Fibroblast of lung (primary cell): Measurements from ENCODE around the gene R3HCC1L. TPM values are rescaled to one million over a fixed set of nuclear protein-coding genes. Genes with fewer than 3 reads are reported as not detected.
A peak's percentile ranks its signal among the peaks of the same experiment; 100 is the strongest.

ENCODE experiments used
- DNase-seq, 2 donors: peaks; one replicate each; pipeline versions ENCODE4 v3.0.0 to v3.0.0-alpha.2; 2010; ENCODE audit warnings: low read depth in 2 of 2
- H2AFZ ChIP-seq: 2 replicates; pipeline ENCODE4 v1.5.1; 2012; ENCODE audit warnings: low read length, control low read depth, inconsistent platforms
- H3K27ac ChIP-seq: 2 replicates; pipeline ENCODE4 v1.5.1; 2011; ENCODE audit warnings: low read length, control low read depth; ENCODE audit not compliant: insufficient read depth
- H3K27me3 ChIP-seq: 2 replicates; pipeline ENCODE4 v1.5.1; 2011; ENCODE audit warnings: mild to moderate bottlenecking, low read length; ENCODE audit not compliant: control insufficient read depth, insufficient read depth
- H3K36me3 ChIP-seq: 2 replicates; pipeline ENCODE4 v1.5.1; 2011; ENCODE audit warnings: low read length; ENCODE audit not compliant: control insufficient read depth, insufficient read depth
- H3K4me1 ChIP-seq: 2 replicates; pipeline ENCODE4 v1.5.1; 2011; ENCODE audit warnings: low read length; ENCODE audit not compliant: control insufficient read depth, insufficient read depth; ENCODE audit errors: extremely low read depth
- H3K4me2 ChIP-seq: 2 replicates; pipeline ENCODE4 v1.5.1; 2011; ENCODE audit warnings: low read length, control low read depth; ENCODE audit not compliant: insufficient read depth; ENCODE audit errors: extremely low read depth
- H3K4me3 ChIP-seq, 4 experiments: fragments of 200-600 bp in 1 of 4; sonication (generic) in 1 of 4; replicated peaks in 1 of 4; 2 replicates each; pipeline ENCODE4 v1.5.1; 2011 to 2016; ENCODE audit warnings: low read length in 4 of 4, low read depth in 3 of 4, mild to moderate bottlenecking in 3 of 4, control low read depth in 2 of 4, inconsistent platforms in 1 of 4, mixed read lengths in 1 of 4; ENCODE audit not compliant: insufficient read depth in 1 of 4; ENCODE audit errors: control extremely low read depth in 1 of 4
- H3K79me2 ChIP-seq: 2 replicates; pipeline ENCODE4 v1.5.1; 2012; ENCODE audit warnings: mild to moderate bottlenecking, low read length, inconsistent platforms; ENCODE audit not compliant: control insufficient read depth, insufficient read depth
- H3K9ac ChIP-seq: 2 replicates; pipeline ENCODE4 v1.5.1; 2011; ENCODE audit warnings: mild to moderate bottlenecking, low read length, control low read depth; ENCODE audit not compliant: insufficient read depth
- H3K9me3 ChIP-seq: 2 replicates; pipeline ENCODE4 v1.5.1; 2012; ENCODE audit warnings: low read depth, low read length; ENCODE audit not compliant: control insufficient read depth, insufficient read depth
- H4K20me1 ChIP-seq: 2 replicates; pipeline ENCODE4 v1.5.1; 2011; ENCODE audit warnings: low read length; ENCODE audit not compliant: control insufficient read depth, insufficient read depth; ENCODE audit errors: extremely low read depth
- EZH2 ChIP-seq: IDR thresholded peaks from 2 replicates; pipeline ENCODE4 v1.5.1; 2012; ENCODE audit warnings: low read length, control low read depth, mild to moderate bottlenecking; ENCODE audit errors: missing control alignments
- polyA plus RNA-seq, 2 donors: library from polyadenylated mRNA; depleted of rRNA in 1 of 2; stranded (reverse) in 1 of 2; unstranded in 1 of 2; fragments of >200 nt; gene quantifications; 2 replicates each; pipeline ENCODE4 v1.2.1, GENCODE V29; 2011 to 2012; ENCODE audit warnings: missing spikeins in 1 of 2
- total RNA-seq: library from RNA; depleted of rRNA; stranded (reverse); fragments of >200 nt; gene quantifications from 2 replicates; pipeline ENCODE4 v1.2.1, GENCODE V29; 2014
- TF ChIP-seq, protein P1 (sequence below), 2 donors: IDR thresholded peaks in 1 of 2; conservative IDR thresholded peaks in 1 of 2; 1 replicate in 1 of 2; 2 replicates in 1 of 2; pipeline ENCODE4 v1.5.1; 2011 to 2012; ENCODE audit warnings: low read length in 2 of 2, control low read depth in 1 of 2, inconsistent platforms in 1 of 2, low read depth in 1 of 2, mild to moderate bottlenecking in 1 of 2

Gene R3HCC1L
- total and polyA plus RNA-seq, 2 donors (not counting 1 experiment from before 2014, with no cell fraction given), result 11.1 to 19.5 TPM

GRCh38 chr10:98287321-98287720, 152.9 kb downstream of the R3HCC1L start:
- Histone ChIP-seq H3K27me3 (peaks cover 26% of the 10 kb centered on the region), H3K4me1 (no peaks in the 10 kb centered on the region), H3K36me3 (no peaks in the 10 kb centered on the region), H3K4me2 (no peak overlapping the region), H3K9me3 (no peaks in the 10 kb centered on the region), H3K27ac (no peak overlapping the region), H3K4me3 (no peak overlapping the region), H3K79me2 (no peaks in the 10 kb centered on the region), H2AFZ (no peak overlapping the region), H3K9ac (no peak overlapping the region), H4K20me1 (no peaks in the 10 kb centered on the region)
- no peak for TF ChIP-seq EZH2
- TF ChIP-seq, protein P1, sequence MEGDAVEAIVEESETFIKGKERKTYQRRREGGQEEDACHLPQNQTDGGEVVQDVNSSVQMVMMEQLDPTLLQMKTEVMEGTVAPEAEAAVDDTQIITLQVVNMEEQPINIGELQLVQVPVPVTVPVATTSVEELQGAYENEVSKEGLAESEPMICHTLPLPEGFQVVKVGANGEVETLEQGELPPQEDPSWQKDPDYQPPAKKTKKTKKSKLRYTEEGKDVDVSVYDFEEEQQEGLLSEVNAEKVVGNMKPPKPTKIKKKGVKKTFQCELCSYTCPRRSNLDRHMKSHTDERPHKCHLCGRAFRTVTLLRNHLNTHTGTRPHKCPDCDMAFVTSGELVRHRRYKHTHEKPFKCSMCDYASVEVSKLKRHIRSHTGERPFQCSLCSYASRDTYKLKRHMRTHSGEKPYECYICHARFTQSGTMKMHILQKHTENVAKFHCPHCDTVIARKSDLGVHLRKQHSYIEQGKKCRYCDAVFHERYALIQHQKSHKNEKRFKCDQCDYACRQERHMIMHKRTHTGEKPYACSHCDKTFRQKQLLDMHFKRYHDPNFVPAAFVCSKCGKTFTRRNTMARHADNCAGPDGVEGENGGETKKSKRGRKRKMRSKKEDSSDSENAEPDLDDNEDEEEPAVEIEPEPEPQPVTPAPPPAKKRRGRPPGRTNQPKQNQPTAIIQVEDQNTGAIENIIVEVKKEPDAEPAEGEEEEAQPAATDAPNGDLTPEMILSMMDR (conservative IDR thresholded peaks at IDR 0.05 in 1 of 2, IDR thresholded peaks at IDR 0.05 in 1 of 2; ENCODE audit: low read depth in 1 of 2, low read length in 2 of 2), result no peak
- DNase-seq, result no peak

- no peak for DNase-seq
- Histone ChIP-seq H3K9me3 (no peaks in the 10 kb centered on the region), H3K4me2 (no peak overlapping the region), H3K79me2 (no peaks in the 10 kb centered on the region), H3K36me3 (no peaks in the 10 kb centered on the region), H3K27me3 (peaks cover 20% of the 10 kb centered on the region), H2AFZ (no peak overlapping the region), H3K27ac (no peak overlapping the region), H3K4me1 (peaks cover 5% of the 10 kb centered on the region), H4K20me1 (no peaks in the 10 kb centered on the region), H3K9ac (no peak overlapping the region), H3K4me3 (no peak overlapping the region)
- TF ChIP-seq, protein P1 (conservative IDR thresholded peaks at IDR 0.05 in 1 of 2, IDR thresholded peaks at IDR 0.05 in 1 of 2; ENCODE audit: low read depth in 1 of 2, low read length in 2 of 2), result no peak
- no peak for TF ChIP-seq EZH2
These were observed 155.3 kb downstream of the R3HCC1L start for GRCh38 chr10:98289802-98290209.

DNA sequence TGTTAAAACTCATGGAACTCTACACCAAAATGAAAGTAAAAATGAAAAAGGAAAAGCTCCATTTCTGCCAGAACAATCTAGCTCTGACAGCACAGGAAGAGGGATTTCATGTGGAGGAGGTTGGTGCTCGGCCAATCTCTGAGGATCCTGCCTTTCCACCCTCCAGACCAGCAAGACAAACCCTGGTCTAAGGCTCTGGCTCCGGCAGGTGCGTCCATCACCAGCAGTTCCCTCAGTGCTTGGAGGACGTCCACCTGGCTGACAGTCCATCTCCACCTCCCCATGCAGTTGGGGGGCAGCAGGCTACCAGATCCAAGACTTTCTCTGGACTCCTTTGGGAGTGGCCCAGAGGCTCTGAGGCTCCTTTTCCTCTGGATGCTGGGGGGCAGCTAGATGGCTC, 158.5 kb downstream of the R3HCC1L start:
- H3K79me2 ChIP-seq, result no peaks in the 10 kb centered on the region
- peaks cover 11% of the 10 kb centered on the region for H3K27me3 ChIP-seq
- H3K36me3 ChIP-seq, result no peaks in the 10 kb centered on the region
- no peak overlapping the region for H3K27ac ChIP-seq
- peak overlapping the region; percentile 29 for H3K4me2 ChIP-seq
- no peak overlapping the region for H3K4me3 ChIP-seq
- no peak for DNase-seq
- H3K9me3 ChIP-seq, result no peaks in the 10 kb centered on the region
- TF ChIP-seq, protein P1 (conservative IDR thresholded peaks at IDR 0.05 in 1 of 2, IDR thresholded peaks at IDR 0.05 in 1 of 2; ENCODE audit: low read depth in 1 of 2, low read length in 2 of 2), result no peak
- no peak for TF ChIP-seq EZH2
- no peak overlapping the region for H3K9ac ChIP-seq
- H3K4me1 ChIP-seq, result peaks cover 5% of the 10 kb centered on the region
- H2AFZ ChIP-seq, result no peak overlapping the region
- H4K20me1 ChIP-seq, result no peaks in the 10 kb centered on the region
